Neural cell (in vitro differentiated cells): Measurements from ENCODE around the gene TRAK1. TPM values are rescaled to one million over a fixed set of nuclear protein-coding genes. Genes with fewer than 3 reads are reported as not detected.
A peak's percentile ranks its signal among the peaks of the same experiment; 100 is the strongest.

Experiments
- H2AFZ ChIP-seq: fragments of 200-600, 300-800 bp; sonication (generic), shearing (Covaris generic); 2 replicates; pipeline ENCODE4 v1.6.0; 2014; ENCODE audit warnings: low read depth, mild to moderate bottlenecking, antibody characterized with exemption, low read length, moderate library complexity
- H3F3A ChIP-seq: fragments of 200-600 bp; shearing (Covaris generic); 2 replicates; pipeline ENCODE4 v1.6.1; 2016; ENCODE audit warnings: mild to moderate bottlenecking, moderate library complexity, mixed read lengths, antibody characterized with exemption, low read length; ENCODE audit not compliant: insufficient read depth, poor library complexity, severe bottlenecking
- H3K27ac ChIP-seq: fragments of 200-600, 300-800 bp; sonication (generic), shearing (Covaris generic); 2 replicates; pipeline ENCODE4 v1.5.1; 2014; ENCODE audit warnings: mild to moderate bottlenecking, low read length, moderate library complexity
- H3K27me3 ChIP-seq: fragments of 300-800, 200-600 bp; sonication (generic), shearing (Covaris generic); 2 replicates; pipeline ENCODE4 v1.6.0; 2014; ENCODE audit warnings: mild to moderate bottlenecking, low read depth, low read length, moderate library complexity; ENCODE audit not compliant: insufficient read depth
- H3K36me3 ChIP-seq: fragments of 300-800, 200-600 bp; sonication (generic), shearing (Covaris generic); 2 replicates; pipeline ENCODE4 v1.5.1; 2014; ENCODE audit warnings: mild to moderate bottlenecking, antibody characterized with exemption, low read length, moderate library complexity; ENCODE audit not compliant: insufficient read depth
- H3K4me2 ChIP-seq: fragments of 300-800, 200-600 bp; sonication (generic), shearing (Covaris generic); 2 replicates; pipeline ENCODE4 v1.6.0; 2014; ENCODE audit warnings: mild to moderate bottlenecking, low read length
- H3K4me3 ChIP-seq: fragments of 300-800, 200-600 bp; sonication (generic), shearing (Covaris generic); 2 replicates; pipeline ENCODE4 v1.5.1; 2014; ENCODE audit warnings: mild to moderate bottlenecking, low read length, moderate library complexity
- H3K79me2 ChIP-seq: fragments of 200-600 bp; shearing (Covaris generic); replicated peaks from 2 replicates; pipeline ENCODE4 v1.6.0; 2014; ENCODE audit warnings: mild to moderate bottlenecking, low read length, moderate library complexity; ENCODE audit not compliant: insufficient read depth
- H3K9ac ChIP-seq: fragments of 300-800, 200-600 bp; sonication (generic), shearing (Covaris generic); 2 replicates; pipeline ENCODE4 v1.6.1; 2016; ENCODE audit warnings: mild to moderate bottlenecking, low read length, mixed read lengths
- H3K9me2 ChIP-seq: fragments of 200-600 bp; shearing (Covaris generic); 2 replicates; pipeline ENCODE4 v1.6.1; 2016; ENCODE audit warnings: mild to moderate bottlenecking, low read length, mixed read lengths; ENCODE audit not compliant: insufficient read depth
- H3K9me3 ChIP-seq: fragments of 200-600, 300-800 bp; sonication (generic), shearing (Covaris generic); 2 replicates; pipeline ENCODE4 v1.6.1; 2016; ENCODE audit warnings: mild to moderate bottlenecking, mixed run types, low read length, moderate library complexity, mixed read lengths
- H4K20me1 ChIP-seq: fragments of 200-600 bp; shearing (Covaris generic); 2 replicates; pipeline ENCODE4 v1.6.1; 2016; ENCODE audit warnings: mild to moderate bottlenecking, mixed run types; ENCODE audit not compliant: insufficient read depth
- EP300 ChIP-seq: fragments of 450-650 bp; conservative IDR thresholded peaks from 2 replicates; pipeline ENCODE4 v1.6.1; 2014; ENCODE audit warnings: antibody characterized with exemption, mild to moderate bottlenecking, moderate library complexity; ENCODE audit not compliant: poor library complexity, severe bottlenecking
- EZH2 ChIP-seq: fragments of 200-600, 300-800 bp; shearing (Covaris generic), sonication (generic); IDR thresholded peaks from 2 replicates; pipeline ENCODE4 v1.6.1; 2014; ENCODE audit warnings: antibody characterized with exemption, low read length, borderline replicate concordance, mild to moderate bottlenecking; ENCODE audit not compliant: insufficient read depth, poor library complexity, severe bottlenecking
- MXI1 ChIP-seq: fragments of 450-650 bp; conservative IDR thresholded peaks from 2 replicates; pipeline ENCODE4 v1.6.1; 2014; ENCODE audit warnings: antibody characterized with exemption, mild to moderate bottlenecking; ENCODE audit not compliant: poor library complexity, severe bottlenecking
- POLR2AphosphoS5 ChIP-seq: IDR thresholded peaks from 2 replicates; pipeline ENCODE4 v1.6.1; 2012
- RAD21 ChIP-seq: fragments of 450-650 bp; conservative IDR thresholded peaks from 2 replicates; pipeline ENCODE4 v1.6.1; 2014; ENCODE audit warnings: antibody characterized with exemption, mild to moderate bottlenecking, moderate library complexity
- SMC3 ChIP-seq: fragments of 450-650 bp; conservative IDR thresholded peaks from 2 replicates; pipeline ENCODE4 v1.6.1; 2014; ENCODE audit warnings: antibody characterized with exemption, mild to moderate bottlenecking, moderate library complexity; ENCODE audit not compliant: poor library complexity
- TAF1 ChIP-seq: IDR thresholded peaks from 2 replicates; pipeline ENCODE4 v1.6.1; 2012; ENCODE audit warnings: low read depth
- polyA plus RNA-seq: library from polyadenylated mRNA; depleted of rRNA; stranded (reverse); fragments of >200 nt; gene quantifications from 2 replicates; pipeline ENCODE4 v1.2.3, GENCODE V29; 2014
- TF ChIP-seq, protein P1 (sequence below): fragments of 450-650 bp; IDR thresholded peaks from 2 replicates; pipeline ENCODE4 v1.5.1; 2014; ENCODE audit warnings: antibody characterized with exemption, mild to moderate bottlenecking, moderate library complexity; ENCODE audit not compliant: poor library complexity, severe bottlenecking
- TF ChIP-seq, protein P2 (sequence below): IDR thresholded peaks from 2 replicates; pipeline ENCODE4 v1.6.1; 2012; ENCODE audit warnings: borderline replicate concordance

Gene TRAK1
- polyA plus RNA-seq, 1 donor from 2014 or later: 34.7 TPM

DNA sequence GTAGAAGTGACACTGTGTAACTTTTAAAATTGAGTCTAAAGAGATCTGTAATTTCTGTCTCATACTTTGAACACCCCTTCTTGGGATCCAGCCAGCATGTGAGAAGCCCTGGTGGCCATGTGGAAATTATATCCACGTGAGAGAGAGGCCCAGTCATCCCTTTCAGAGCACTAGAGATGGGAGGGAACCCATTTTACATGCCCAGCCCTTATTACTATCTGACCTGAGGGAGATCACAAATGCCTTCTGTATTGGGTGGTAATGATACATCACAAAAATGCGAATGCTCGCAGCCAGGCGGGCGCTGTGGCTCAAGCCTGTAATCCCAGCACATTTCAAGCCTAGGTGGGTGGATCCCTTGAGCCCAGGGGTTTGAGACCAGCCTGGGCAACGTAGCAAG, 27.3 kb upstream of the TRAK1 start:
- H3K9ac ChIP-seq: no peak overlapping the region
- H3K4me2 ChIP-seq: no peak overlapping the region
- H3K79me2 ChIP-seq: peaks cover 9% of the 10 kb centered on the region
- H3F3A ChIP-seq: no peaks in the 10 kb centered on the region
- H3K36me3 ChIP-seq: no peaks in the 10 kb centered on the region
- no peaks in the 10 kb centered on the region for H3K9me2 ChIP-seq
- no peak overlapping the region for H3K27ac ChIP-seq
- no peaks in the 10 kb centered on the region for H3K27me3 ChIP-seq
- TF ChIP-seq SMC3 (no peak), RAD21 (no peak)
- no peak overlapping the region for H2AFZ ChIP-seq
- H3K4me3 ChIP-seq: no peak overlapping the region
- H3K9me3 ChIP-seq: no peaks in the 10 kb centered on the region
- H4K20me1 ChIP-seq: no peaks in the 10 kb centered on the region

DNA sequence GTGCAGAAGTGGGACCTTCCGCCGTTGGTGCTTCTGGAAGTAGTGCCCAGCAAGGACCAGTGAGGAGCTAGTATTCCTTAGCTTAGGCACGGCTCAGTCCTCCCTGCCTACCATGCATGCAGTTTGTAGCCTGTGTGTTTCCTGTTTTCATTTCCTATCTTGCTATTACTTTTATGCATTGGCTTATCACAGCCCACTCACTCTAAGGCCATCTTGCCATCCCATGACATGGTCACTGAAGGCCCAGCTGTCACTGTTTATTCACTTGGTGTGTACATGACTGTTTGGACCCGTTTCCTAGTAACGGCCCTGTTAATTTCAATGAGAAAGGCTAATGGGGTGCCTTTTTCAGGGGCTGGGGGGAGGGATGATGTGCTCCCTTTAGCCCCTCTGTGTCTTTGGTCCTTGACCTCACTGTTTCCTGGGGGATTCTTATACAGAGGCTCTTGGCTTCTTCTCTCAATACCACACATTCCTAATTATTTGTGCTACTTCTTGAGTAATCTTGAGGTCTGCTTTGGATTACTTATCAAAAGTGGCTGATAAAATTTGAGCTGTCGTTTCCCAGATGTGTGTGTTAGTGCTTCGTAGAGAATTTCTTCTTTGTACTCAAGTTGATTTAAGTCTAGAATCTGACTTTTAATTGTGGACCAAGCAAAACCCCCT, 24.5 kb upstream of the TRAK1 start:
- H3K4me2 ChIP-seq: no peak overlapping the region
- no peaks in the 10 kb centered on the region for H4K20me1 ChIP-seq
- no peak overlapping the region for H3K9ac ChIP-seq
- no peaks in the 10 kb centered on the region for H3F3A ChIP-seq
- no peak overlapping the region for H2AFZ ChIP-seq
- H3K4me3 ChIP-seq: no peak overlapping the region
- H3K9me3 ChIP-seq: no peaks in the 10 kb centered on the region
- peaks cover 18% of the 10 kb centered on the region for H3K79me2 ChIP-seq
- TF ChIP-seq, protein P1, sequence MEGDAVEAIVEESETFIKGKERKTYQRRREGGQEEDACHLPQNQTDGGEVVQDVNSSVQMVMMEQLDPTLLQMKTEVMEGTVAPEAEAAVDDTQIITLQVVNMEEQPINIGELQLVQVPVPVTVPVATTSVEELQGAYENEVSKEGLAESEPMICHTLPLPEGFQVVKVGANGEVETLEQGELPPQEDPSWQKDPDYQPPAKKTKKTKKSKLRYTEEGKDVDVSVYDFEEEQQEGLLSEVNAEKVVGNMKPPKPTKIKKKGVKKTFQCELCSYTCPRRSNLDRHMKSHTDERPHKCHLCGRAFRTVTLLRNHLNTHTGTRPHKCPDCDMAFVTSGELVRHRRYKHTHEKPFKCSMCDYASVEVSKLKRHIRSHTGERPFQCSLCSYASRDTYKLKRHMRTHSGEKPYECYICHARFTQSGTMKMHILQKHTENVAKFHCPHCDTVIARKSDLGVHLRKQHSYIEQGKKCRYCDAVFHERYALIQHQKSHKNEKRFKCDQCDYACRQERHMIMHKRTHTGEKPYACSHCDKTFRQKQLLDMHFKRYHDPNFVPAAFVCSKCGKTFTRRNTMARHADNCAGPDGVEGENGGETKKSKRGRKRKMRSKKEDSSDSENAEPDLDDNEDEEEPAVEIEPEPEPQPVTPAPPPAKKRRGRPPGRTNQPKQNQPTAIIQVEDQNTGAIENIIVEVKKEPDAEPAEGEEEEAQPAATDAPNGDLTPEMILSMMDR: no peak
- no peak for TF ChIP-seq SMC3
- no peak for TF ChIP-seq TAF1
- TF ChIP-seq EP300: no peak
- TF ChIP-seq EZH2: no peak
- no peak for TF ChIP-seq RAD21
- TF ChIP-seq MXI1: no peak
- TF ChIP-seq, protein P2, sequence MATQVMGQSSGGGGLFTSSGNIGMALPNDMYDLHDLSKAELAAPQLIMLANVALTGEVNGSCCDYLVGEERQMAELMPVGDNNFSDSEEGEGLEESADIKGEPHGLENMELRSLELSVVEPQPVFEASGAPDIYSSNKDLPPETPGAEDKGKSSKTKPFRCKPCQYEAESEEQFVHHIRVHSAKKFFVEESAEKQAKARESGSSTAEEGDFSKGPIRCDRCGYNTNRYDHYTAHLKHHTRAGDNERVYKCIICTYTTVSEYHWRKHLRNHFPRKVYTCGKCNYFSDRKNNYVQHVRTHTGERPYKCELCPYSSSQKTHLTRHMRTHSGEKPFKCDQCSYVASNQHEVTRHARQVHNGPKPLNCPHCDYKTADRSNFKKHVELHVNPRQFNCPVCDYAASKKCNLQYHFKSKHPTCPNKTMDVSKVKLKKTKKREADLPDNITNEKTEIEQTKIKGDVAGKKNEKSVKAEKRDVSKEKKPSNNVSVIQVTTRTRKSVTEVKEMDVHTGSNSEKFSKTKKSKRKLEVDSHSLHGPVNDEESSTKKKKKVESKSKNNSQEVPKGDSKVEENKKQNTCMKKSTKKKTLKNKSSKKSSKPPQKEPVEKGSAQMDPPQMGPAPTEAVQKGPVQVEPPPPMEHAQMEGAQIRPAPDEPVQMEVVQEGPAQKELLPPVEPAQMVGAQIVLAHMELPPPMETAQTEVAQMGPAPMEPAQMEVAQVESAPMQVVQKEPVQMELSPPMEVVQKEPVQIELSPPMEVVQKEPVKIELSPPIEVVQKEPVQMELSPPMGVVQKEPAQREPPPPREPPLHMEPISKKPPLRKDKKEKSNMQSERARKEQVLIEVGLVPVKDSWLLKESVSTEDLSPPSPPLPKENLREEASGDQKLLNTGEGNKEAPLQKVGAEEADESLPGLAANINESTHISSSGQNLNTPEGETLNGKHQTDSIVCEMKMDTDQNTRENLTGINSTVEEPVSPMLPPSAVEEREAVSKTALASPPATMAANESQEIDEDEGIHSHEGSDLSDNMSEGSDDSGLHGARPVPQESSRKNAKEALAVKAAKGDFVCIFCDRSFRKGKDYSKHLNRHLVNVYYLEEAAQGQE: no peak
- TF ChIP-seq POLR2AphosphoS5: no peak
- H3K9me2 ChIP-seq: no peaks in the 10 kb centered on the region
- no peak overlapping the region for H3K27ac ChIP-seq
- H3K27me3 ChIP-seq: no peaks in the 10 kb centered on the region
- no peaks in the 10 kb centered on the region for H3K36me3 ChIP-seq

DNA sequence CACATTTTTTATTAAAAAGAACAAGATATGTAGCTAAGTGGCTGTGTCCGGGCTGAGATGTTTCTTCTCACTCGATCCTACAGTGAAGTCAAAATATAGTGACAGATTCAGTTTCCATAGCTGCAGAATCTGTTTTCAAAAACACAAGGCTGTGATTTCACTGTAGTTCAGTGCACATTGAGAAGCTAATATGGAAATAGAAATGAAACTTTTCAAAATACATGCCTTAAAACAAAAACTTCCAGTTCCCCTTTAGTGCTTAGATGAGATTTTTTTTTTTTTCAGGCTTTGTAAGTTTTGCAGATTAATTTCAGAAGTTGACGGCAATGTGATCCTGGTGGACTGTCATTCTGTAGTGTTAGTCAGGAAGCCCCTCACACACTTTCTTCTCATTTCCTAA, 23.8 kb upstream of the TRAK1 start:
- Histone ChIP-seq H2AFZ (no peak overlapping the region), H3K9me2 (no peaks in the 10 kb centered on the region), H3F3A (no peaks in the 10 kb centered on the region), H4K20me1 (no peaks in the 10 kb centered on the region), H3K36me3 (no peaks in the 10 kb centered on the region), H3K9ac (no peak overlapping the region), H3K79me2 (peaks cover 18% of the 10 kb centered on the region), H3K9me3 (no peaks in the 10 kb centered on the region), H3K4me3 (no peak overlapping the region), H3K27ac (no peak overlapping the region), H3K4me2 (no peak overlapping the region), H3K27me3 (no peaks in the 10 kb centered on the region)
- TF ChIP-seq POLR2AphosphoS5 (peak; percentile 48), EZH2 (no peak), SMC3 (no peak), EP300 (peak; percentile 48), RAD21 (no peak), MXI1 (no peak), TAF1 (no peak)
- TF ChIP-seq, protein P2: no peak
- TF ChIP-seq, protein P1: no peak
